ENCODE data around the gene D2HGDH.

D2HGDH gene

DNA sequence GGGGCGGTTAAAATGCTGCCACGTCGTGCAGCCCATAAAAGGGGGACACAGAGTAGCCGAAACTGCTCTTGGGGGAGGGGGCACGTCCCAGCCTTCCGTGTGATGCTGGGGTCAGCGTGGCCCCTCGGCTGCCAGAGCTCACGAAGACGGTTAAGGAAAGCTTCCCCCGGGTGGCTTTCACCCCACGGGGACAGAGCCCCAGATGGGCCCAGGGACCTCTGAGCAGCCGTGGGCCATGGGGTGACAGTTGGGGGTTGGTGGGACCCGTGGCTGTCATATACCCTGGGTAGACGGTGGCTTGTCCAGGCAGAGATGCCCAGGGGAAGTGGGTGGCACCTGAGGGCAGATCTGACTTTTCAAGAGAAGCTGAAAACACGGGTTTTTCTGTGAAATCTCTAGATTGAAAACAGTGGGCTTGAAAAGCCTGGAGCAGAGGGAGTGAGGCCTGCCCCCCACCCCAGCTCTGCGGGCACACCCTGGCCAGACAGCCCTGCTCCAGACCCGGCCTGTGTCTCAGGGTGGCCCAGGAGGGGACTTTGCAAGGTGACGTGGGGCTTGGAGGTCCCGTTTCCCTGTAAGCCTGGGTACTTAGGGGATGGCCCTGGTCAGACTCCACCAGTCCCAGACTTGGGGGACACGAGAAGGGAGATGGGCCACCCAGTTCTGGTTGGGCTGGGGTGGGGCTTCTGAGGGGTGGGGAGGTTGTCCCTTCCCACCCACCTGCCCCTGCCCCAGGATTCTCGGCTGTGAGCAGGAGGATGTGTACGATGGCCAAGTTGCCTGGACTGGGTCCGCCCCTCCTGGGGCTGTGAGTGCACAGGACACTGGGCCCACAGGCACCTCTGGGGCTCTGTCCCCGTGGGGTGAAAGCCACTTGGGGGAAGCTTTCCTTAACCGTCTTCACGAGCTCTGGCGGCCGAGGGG, 75.2 kb downstream of the D2HGDH start:
- no peak for TF ChIP-seq GATA2 (IDR thresholded peaks at IDR 0.05; ENCODE audit: low read depth, low read length)
- TF ChIP-seq GATA3 (IDR thresholded peaks at IDR 0.05; ENCODE audit: low read depth, low read length): no peak

DNA sequence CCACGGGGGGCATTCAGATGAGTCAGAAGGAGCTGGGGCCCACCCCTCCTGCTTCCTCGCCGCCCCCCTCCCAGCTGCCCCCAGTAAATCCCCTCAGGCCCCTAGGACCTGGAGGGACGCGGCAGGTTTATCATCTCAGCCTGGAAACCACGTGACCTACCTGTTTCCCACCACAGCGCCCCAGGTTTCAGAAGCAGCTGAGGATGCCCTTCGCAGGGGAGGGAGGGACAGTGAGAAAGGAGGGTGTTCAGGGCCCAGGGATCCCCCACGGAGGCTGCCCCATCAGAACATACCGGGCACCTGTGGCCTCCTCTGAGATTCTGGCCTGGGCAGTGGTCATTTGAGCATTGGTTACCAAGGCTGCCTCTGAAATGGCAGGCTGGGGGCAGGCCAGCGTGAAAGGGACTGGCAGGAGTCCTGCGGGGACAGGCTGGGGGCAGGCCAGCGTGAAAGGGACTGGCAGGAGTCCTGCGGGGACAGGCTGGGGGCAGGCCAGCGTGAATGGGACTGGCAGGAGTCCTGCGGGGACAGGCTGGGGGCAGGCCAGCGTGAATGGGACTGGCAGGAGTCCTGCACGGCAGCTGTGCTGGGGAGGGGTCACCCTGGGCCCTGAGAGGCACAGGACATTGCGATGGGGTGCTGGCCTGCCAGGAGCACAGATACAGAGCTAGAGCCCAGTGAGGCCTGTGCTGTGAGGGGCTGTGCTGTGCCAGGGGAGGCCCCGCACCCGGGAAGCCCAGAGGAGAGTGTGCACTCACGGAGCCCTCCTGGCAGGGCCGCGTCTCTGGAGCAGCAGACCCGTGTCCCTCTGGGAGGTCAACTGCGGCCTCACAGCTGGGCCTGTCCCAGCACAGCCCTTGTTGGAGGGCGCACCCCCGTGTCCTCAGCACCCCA, 76.1 kb downstream of the D2HGDH start:
- TF ChIP-seq GATA2 (IDR thresholded peaks at IDR 0.05; ENCODE audit: low read depth, low read length) (no peak), GATA3 (IDR thresholded peaks at IDR 0.05; ENCODE audit: low read depth, low read length) (no peak)

DNA sequence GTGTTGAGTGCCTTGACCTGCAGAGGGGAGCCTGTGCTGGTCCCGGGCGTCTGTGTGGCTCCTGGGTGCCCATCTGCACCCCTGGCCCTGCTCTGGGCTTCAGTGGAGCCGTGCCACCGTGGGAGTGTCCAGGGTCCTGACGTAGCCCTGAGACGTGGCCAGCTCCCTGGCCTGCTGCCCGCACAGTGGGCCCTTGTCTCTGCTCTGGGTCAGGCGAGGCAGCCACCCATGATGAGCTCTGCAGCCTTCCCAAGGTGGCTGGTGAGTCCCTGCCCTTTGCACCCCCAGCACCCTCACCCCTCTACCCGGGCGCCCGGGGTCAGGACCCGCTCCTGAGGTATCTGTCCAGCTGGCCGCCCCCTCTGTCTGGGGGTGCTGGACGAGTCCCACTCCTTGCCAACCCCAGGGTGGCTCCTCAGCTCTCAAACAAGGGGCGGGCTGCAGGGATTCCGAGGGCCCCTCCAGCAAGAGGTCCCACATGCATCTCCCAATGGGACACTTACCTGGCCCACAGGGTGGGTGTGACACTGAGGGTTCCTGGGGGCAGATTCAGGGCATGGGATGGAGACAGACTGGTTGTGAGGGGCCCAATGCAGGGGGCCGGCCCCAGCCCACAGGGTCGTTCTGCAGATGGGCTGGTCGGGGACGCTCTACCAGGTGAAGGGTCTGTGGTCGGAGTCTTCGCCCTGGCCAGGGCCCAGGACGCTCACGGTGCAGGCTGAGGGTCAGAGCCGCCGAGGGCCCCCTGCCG, 76.9 kb downstream of the D2HGDH start:
- no peak for TF ChIP-seq GATA3 (IDR thresholded peaks at IDR 0.05; ENCODE audit: low read depth, low read length)
- no peak for TF ChIP-seq GATA2 (IDR thresholded peaks at IDR 0.05; ENCODE audit: low read depth, low read length)

DNA sequence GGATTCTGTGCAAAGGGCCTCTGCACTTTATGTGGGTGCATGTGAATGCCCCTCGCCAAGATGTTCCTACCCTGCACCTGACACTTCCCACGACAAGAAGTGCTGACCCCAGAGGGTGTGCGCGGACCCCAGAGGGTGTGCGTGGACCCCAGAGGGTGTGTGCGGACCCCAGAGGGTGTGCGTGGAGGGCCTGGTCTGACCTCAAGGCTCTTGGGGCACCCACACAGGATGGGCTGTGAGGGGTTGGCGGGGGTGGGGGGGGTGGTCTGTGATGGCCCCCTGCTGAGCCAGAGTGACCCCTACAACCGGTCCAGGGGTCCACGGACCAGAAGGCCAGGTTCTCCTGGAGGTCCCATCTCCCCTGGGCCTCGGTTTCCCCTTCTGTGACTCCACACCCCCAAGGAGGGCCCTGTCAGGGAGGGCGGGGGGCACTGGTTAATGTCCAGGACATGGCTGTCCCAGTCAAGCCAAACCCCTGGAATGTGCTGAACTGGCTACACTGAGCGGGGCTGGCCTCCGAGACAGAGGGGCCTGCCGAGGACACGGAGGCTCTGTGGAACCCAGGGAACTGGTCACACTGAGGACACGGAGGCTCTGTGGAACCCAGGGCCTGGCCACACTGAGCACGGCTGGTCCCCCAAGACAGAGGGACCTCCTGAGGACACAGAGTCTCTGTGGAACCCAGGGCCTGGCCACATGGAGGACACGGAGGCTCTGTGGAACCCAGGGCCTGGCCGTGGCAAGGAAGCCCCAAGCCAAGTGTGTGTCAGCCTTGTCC, 77.7 kb downstream of the D2HGDH start:
- TF ChIP-seq GATA2 (IDR thresholded peaks at IDR 0.05; ENCODE audit: low read depth, low read length) (no peak), GATA3 (IDR thresholded peaks at IDR 0.05; ENCODE audit: low read depth, low read length) (no peak)

DNA sequence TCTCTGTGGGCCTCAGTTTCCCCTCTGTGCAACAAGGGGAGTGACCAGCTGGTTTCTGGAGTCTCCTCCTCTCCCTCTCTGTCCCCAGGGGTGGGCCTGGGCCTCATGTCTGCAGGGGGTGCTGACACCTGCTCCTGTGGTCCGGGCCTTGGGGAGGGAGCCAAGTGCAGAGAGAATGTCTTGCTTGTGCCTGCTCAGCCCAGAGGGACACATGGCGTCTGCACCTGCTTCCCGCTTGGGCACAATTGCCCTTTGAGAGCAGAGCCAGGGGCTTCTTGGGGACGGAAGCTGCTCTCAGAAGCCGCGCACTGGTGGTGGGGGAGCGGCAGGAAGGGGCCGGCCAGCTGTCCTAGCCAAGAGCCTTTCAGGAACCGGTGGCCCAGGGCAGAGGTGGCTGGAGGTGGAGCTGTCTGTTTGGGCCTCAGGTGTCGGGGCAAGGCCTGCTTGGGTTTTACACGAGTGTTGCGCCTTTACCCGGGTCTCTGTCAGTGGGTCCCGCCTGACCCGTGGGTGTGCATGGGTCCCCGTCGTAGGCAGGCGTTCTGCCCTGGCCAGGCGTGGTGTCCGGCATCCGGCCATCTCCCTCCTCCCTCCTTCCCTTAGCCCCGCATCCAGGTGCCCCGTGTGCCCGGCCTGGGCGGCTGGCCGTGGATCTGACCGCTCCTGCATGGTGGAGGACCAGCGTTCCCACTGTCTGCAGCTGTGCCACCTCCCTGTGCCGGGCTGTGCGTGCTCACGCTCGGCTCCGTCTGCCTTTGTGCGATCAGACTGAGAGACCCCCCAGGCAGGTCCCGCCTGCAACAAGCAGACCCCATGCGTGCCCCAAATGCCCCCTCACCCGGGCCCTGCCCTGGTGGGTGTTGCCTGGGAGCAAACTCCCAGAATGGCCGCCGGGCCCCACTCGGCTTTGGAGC, 78.6 kb downstream of the D2HGDH start:
- TF ChIP-seq GATA2 (IDR thresholded peaks at IDR 0.05; ENCODE audit: low read depth, low read length) (no peak), GATA3 (IDR thresholded peaks at IDR 0.05; ENCODE audit: low read depth, low read length) (no peak)

DNA sequence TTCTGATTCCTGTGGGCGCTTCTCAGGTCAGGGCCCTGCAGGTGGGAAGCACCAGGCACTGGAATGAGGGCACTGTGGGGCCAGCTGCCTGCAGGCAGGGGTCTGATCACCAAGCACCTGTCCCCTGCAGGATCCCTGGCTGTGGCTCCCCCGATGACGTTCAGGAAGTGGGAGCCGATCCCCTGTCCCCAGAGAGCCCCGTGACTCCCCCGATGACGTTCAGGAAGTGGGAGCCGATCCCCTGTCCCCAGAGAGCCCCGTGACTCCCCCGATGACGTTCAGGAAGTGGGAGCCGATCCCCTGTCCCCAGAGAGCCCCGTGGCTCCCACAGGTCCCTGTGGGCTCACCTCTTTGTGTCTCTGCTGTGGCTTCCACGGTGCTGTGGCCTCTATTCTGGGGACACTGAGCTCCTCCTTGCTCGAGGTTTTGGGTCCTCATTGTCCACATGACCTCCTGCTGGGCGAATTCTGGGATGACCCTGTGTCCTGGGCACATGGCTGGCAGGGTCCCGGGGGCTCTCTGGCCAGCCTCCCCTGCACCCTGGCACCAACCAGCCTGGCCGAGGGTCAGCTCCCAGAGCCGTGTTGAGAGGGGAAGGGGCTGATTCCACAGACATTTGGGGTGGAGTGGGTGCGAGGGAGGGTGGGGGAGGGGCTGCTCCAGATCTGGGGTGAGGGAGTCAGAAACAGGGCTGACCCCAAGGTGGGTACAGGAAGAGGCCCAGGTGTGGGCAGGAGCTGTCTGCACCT, 79.4 kb downstream of the D2HGDH start:
- TF ChIP-seq GATA2 (IDR thresholded peaks at IDR 0.05; ENCODE audit: low read depth, low read length) (no peak), GATA3 (IDR thresholded peaks at IDR 0.05; ENCODE audit: low read depth, low read length) (no peak)

DNA sequence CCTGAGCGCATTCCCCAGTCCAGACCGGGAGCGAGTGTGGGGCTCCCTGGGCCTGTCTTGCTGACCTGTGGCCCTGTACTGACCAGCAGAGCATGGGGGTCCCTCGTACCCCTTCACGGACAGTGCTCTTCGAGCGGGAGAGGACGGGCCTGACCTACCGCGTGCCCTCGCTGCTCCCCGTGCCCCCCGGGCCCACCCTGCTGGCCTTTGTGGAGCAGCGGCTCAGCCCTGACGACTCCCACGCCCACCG, 79.9 kb downstream of the D2HGDH start:
- TF ChIP-seq GATA3 (IDR thresholded peaks at IDR 0.05; ENCODE audit: low read depth, low read length) (no peak), GATA2 (IDR thresholded peaks at IDR 0.05; ENCODE audit: low read depth, low read length) (no peak)

DNA sequence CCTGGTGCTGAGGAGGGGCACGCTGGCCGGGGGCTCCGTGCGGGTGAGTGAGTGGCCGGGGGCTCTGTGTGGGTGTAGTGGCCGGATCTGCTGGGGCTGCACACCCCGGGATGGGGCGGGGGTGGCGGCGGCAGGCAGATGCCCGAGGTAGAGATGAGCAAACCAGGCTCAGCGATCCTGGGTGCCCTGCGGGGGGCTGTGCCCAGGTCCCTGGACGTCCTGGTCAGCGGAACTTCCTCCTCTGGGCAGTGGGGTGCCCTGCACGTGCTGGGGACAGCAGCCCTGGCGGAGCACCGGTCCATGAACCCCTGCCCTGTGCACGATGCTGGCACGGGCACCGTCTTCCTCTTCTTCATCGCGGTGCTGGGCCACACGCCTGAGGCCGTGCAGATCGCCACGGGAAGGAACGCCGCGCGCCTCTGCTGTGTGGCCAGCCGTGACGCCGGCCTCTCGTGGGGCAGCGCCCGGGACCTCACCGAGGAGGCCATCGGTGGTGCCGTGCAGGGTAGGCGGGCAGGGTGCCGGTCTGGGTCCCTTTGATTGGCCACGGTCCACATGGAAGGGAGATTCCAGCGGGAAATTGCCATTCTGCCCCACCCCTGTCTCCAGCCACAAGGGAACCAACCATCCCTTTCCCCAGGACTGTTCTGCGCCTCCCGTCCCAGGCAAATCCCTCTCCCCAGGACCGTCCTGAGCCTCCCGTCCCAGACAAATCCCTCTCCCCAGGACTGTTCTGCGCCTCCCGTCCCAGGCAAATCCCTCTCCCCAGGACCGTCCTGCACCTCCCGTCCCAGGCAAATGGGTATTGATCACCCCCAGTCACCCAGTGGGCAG, 80.4 kb downstream of the D2HGDH start:
- TF ChIP-seq GATA2 (IDR thresholded peaks at IDR 0.05; ENCODE audit: low read depth, low read length) (no peak), GATA3 (IDR thresholded peaks at IDR 0.05; ENCODE audit: low read depth, low read length) (no peak)

DNA sequence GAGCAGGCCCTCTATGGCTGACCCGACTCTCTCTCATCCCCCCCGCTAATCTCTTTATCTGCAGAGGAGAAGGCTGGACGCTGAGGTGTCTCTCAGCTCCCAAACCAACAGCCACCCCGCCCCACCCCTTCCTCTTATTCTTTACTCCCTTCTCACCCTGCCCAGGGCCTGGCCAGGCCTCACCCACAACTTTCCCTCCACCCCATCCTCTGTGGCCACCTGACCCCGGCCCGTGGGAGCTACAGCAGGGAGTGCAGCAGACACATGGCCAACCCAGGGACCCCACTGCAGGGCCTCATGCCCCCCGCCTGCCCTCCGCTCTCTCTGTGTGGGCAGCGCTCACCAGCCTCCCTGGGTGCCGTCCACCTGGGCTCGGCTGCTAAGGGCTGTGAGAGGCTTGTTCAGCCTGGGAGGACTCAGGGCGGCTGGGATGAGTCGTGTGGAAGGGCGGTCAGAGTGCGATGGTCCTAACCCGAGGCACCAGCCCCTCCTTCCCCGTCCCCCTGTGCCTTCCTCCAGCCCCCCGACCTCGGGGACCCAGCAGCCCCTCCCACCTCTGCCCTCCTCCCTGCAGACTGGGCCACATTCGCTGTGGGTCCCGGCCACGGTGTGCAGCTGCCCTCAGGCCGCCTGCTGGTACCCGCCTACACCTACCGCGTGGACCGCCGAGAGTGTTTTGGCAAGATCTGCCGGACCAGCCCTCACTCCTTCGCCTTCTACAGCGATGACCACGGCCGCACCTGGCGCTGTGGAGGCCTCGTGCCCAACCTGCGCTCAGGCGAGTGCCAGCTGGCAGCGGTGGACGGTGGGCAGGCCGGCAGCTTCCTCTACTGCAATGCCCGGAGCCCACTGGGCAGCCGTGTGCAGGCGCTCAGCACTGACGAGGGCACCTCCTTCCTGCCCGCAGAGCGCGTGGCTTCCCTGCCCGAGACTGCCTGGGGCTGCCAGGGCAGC, 81.3 kb downstream of the D2HGDH start:
- TF ChIP-seq GATA2 (IDR thresholded peaks at IDR 0.05; ENCODE audit: low read depth, low read length): no peak

DNA sequence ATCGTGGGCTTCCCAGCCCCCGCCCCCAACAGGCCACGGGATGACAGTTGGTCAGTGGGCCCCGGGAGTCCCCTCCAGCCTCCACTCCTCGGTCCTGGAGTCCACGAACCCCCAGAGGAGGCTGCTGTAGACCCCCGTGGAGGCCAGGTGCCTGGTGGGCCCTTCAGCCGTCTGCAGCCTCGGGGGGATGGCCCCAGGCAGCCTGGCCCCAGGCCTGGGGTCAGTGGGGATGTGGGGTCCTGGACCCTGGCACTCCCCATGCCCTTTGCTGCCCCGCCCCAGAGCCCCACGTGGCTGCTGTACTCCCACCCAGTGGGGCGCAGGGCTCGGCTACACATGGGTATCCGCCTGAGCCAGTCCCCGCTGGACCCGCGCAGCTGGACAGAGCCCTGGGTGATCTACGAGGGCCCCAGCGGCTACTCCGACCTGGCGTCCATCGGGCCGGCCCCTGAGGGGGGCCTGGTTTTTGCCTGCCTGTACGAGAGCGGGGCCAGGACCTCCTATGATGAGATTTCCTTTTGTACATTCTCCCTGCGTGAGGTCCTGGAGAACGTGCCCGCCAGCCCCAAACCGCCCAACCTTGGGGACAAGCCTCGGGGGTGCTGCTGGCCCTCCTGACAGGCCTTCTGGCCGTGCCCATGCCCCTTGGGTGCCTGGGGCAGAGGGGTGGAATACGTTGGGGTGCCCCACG, 82.1 kb downstream of the D2HGDH start:
- TF ChIP-seq GATA2 (IDR thresholded peaks at IDR 0.05; ENCODE audit: low read depth, low read length): no peak
